Limb (tissue), 2 donors: ENCODE data around the gene CELSR1.

Experiments used
- DNase-seq, 2 donors: peaks; one replicate each; pipeline ENCODE4 v3.0.0-alpha.2; 2016; ENCODE audit errors: extremely low spot score in 2 of 2

Gene CELSR1

GRCh38 chr22:46574993-46575910, 37.8 kb upstream of the CELSR1 start:
- no peak for DNase-seq

GRCh38 chr22:46574438-46574992, 37.1 kb upstream of the CELSR1 start:
- no peak for DNase-seq

- no peak for DNase-seq
Measured at GRCh38 chr22:46573781-46574437, 36.5 kb upstream of the CELSR1 start.

GRCh38 chr22:46572911-46573780, 35.7 kb upstream of the CELSR1 start:
- DNase-seq: no peak

- no peak for DNase-seq
Measured at GRCh38 chr22:46571642-46572250, 34.3 kb upstream of the CELSR1 start.

GRCh38 chr22:46569848-46570695, 32.7 kb upstream of the CELSR1 start:
- no peak for DNase-seq

- DNase-seq: no peak
Measured at GRCh38 chr22:46569055-46569847, 31.8 kb upstream of the CELSR1 start.

- no peak for DNase-seq
Measured at GRCh38 chr22:46568102-46568809, 30.8 kb upstream of the CELSR1 start.

- no peak for DNase-seq
Measured at GRCh38 chr22:46567471-46567870, 30.1 kb upstream of the CELSR1 start.

GRCh38 chr22:46564084-46564714, 26.8 kb upstream of the CELSR1 start:
- no peak for DNase-seq

- peak in 1 of 2 donors; percentile 75 for DNase-seq
Measured at GRCh38 chr22:46563381-46564083, 26.1 kb upstream of the CELSR1 start.

- no peak for DNase-seq
Measured at GRCh38 chr22:46561435-46561905, 24.1 kb upstream of the CELSR1 start.

GRCh38 chr22:46560696-46561295, 23.4 kb upstream of the CELSR1 start:
- DNase-seq: no peak

- DNase-seq: no peak
Measured at GRCh38 chr22:46557736-46558480, 20.5 kb upstream of the CELSR1 start.

- no peak for DNase-seq
Measured at GRCh38 chr22:46556775-46557174, 19.4 kb upstream of the CELSR1 start.

GRCh38 chr22:46553189-46553588, 15.8 kb upstream of the CELSR1 start:
- DNase-seq: no peak
